Lung (tissue), 12 donors: ENCODE measurements around the gene CSMD2. TPM values are rescaled to one million over a fixed set of nuclear protein-coding genes. Genes with fewer than 3 reads are reported as not detected.

Experiments
- ATAC-seq: fragments of 200-7000 bp; cut with Tn5 transposase; one replicate; pipeline ENCODE4 v1.9.1; 2020; ENCODE audit warnings: moderate number of reproducible peaks; ENCODE audit not compliant: insufficient read depth, low FRiP score
- DNase-seq, 3 donors: peaks; one replicate each; pipeline ENCODE4 v3.0.0-alpha.2; 2013 to 2017
- H3K27ac ChIP-seq, 2 donors: one replicate each; pipeline ENCODE4 v1.5.1; 2013; ENCODE audit warnings: mild to moderate bottlenecking in 2 of 2, moderate library complexity in 2 of 2, control low read depth in 1 of 2, inconsistent platforms in 1 of 2, low read depth in 1 of 2, low read length in 1 of 2
- H3K27me3 ChIP-seq, 3 donors: one replicate each; pipeline ENCODE4 v1.5.1; 2013; ENCODE audit warnings: low read length in 2 of 3; ENCODE audit not compliant: control insufficient read depth in 3 of 3, insufficient read depth in 3 of 3
- H3K36me3 ChIP-seq, 4 donors: one replicate each; pipeline ENCODE4 v1.5.1; 2013; ENCODE audit warnings: low read length in 4 of 4, mild to moderate bottlenecking in 1 of 4, moderate library complexity in 1 of 4; ENCODE audit not compliant: control insufficient read depth in 4 of 4, insufficient read depth in 4 of 4
- H3K4me1 ChIP-seq, 5 donors: one replicate each; pipeline ENCODE4 v1.5.1; 2013; ENCODE audit warnings: low read length in 5 of 5, mild to moderate bottlenecking in 2 of 5, moderate library complexity in 1 of 5; ENCODE audit not compliant: control insufficient read depth in 5 of 5, insufficient read depth in 5 of 5
- H3K4me3 ChIP-seq: one replicate; pipeline ENCODE4 v1.5.1; 2013; ENCODE audit warnings: mild to moderate bottlenecking, control low read depth, moderate library complexity
- H3K9ac ChIP-seq, 2 donors: one replicate each; pipeline ENCODE4 v1.5.1; 2013; ENCODE audit warnings: low read length in 2 of 2, control low read depth in 1 of 2; ENCODE audit not compliant: insufficient read depth in 1 of 2
- H3K9me3 ChIP-seq, 4 donors: one replicate each; pipeline ENCODE4 v1.5.1; 2013; ENCODE audit warnings: low read length in 3 of 4, mild to moderate bottlenecking in 1 of 4, moderate library complexity in 1 of 4; ENCODE audit not compliant: control insufficient read depth in 4 of 4, insufficient read depth in 3 of 4
- CTCF ChIP-seq: IDR thresholded peaks from 2 replicates; pipeline ENCODE4 v1.5.1; 2012; ENCODE audit warnings: mild to moderate bottlenecking; ENCODE audit errors: control extremely low read depth, extremely low read depth
- WGBS, 2 donors: extraction: QIAGEN DNeasy Blood & Tissue Kit; methylation state at CpG; one replicate each; pipeline ENCODE4 v1.1.7; 2013; 5-methylcytosine and 5-hydroxymethylcytosine counted together
- polyA plus RNA-seq, 2 donors: library from polyadenylated mRNA; stranded (reverse); fragments of 200-250 nt; gene quantifications; one replicate each; pipeline ENCODE4 v1.2.1, GENCODE V29; 2013
- total RNA-seq, 2 donors: library from RNA; depleted of rRNA in 1 of 2; stranded (reverse); fragments of >200 nt in 1 of 2; gene quantifications; one replicate each; pipeline ENCODE4 v1.2.1, GENCODE V29; 2014 to 2021
- donor health status: control.
- donor health status: control.
- donor health status: Bipolar disorder and iron deficiency.
- donor health status: healthy.
- donor health status: DM: yes; HTN: yes; CAD: no.

Gene CSMD2
- total and polyA plus RNA-seq, 4 donors = 0.11 to 1.2 (median 0.39) TPM

GRCh38 chr1:33791251-33791650 is 373.8 kb downstream of the CSMD2 start:
- Histone ChIP-seq H3K4me1 (no peaks in the 10 kb centered on the region), H3K27me3 (peaks cover 0 to 3% (median 0%) of the 10 kb centered on the region in 3 donors), H3K36me3 (no peaks in the 10 kb centered on the region), H3K27ac (no peak overlapping the region), H3K9ac (no peak overlapping the region), H3K9me3 (peaks cover 0 to 9% (median 0%) of the 10 kb centered on the region in 4 donors), H3K4me3 (no peak overlapping the region)
- WGBS, 2 donors = 85 to 93% methylated on average over 2 of the region's 2 CpGs
- ATAC-seq (no peak), DNase-seq (no peak)
- no peak for TF ChIP-seq CTCF

GRCh38 chr1:33790577-33790976 is 374.5 kb downstream of the CSMD2 start:
- Histone ChIP-seq H3K9me3 (peaks cover 0 to 7% (median 0%) of the 10 kb centered on the region in 4 donors), H3K36me3 (no peaks in the 10 kb centered on the region), H3K4me3 (no peak overlapping the region), H3K9ac (no peak overlapping the region), H3K4me1 (no peaks in the 10 kb centered on the region), H3K27me3 (peaks cover 0 to 3% (median 0%) of the 10 kb centered on the region in 3 donors), H3K27ac (no peak overlapping the region)
- DNase-seq (no peak), ATAC-seq (no peak)
- no peak for TF ChIP-seq CTCF
- WGBS, 2 donors = 91 to 94% methylated on average over 1 of the region's 1 CpG

GRCh38 chr1:33784876-33785275 is 380.2 kb downstream of the CSMD2 start:
- no peak for TF ChIP-seq CTCF
- Histone ChIP-seq H3K9ac (no peak overlapping the region), H3K27me3 (peaks cover 0 to 6% (median 0%) of the 10 kb centered on the region in 3 donors), H3K4me1 (no peaks in the 10 kb centered on the region), H3K36me3 (no peaks in the 10 kb centered on the region), H3K4me3 (no peak overlapping the region), H3K27ac (no peak overlapping the region), H3K9me3 (no peaks in the 10 kb centered on the region)
- WGBS, 2 donors = 78 to 82% methylated on average over 3 of the region's 3 CpGs
- ATAC-seq (no peak), DNase-seq (no peak)

GRCh38 chr1:33782776-33783175 is 382.3 kb downstream of the CSMD2 start:
- no peak for ATAC-seq
- H3K4me3 ChIP-seq = no peak overlapping the region
- H3K9ac ChIP-seq = no peak overlapping the region
- TF ChIP-seq CTCF = no peak
- DNase-seq = no peak
- no peaks in the 10 kb centered on the region for H3K36me3 ChIP-seq
- WGBS, 2 donors = 89 to 91% methylated on average over 7 of the region's 7 CpGs
- H3K27ac ChIP-seq = no peak overlapping the region
- H3K4me1 ChIP-seq = no peaks in the 10 kb centered on the region
- H3K27me3 ChIP-seq = peaks cover 0 to 6% (median 0%) of the 10 kb centered on the region in 3 donors
- no peaks in the 10 kb centered on the region for H3K9me3 ChIP-seq
